HG03159 (cell line): ENCODE results near the gene REXO5.
"Not testable (repeated sequence)": the region's sequence is repeated elsewhere in the genome, so short reads cannot be mapped to it uniquely, and the experiment has no call there.

Experiments
- ATAC-seq: cut with Tn5 transposase; IDR thresholded peaks from one replicate; pipeline ENCODE4 v1.9.1; 2021; ENCODE audit warnings: mild to moderate bottlenecking, moderate library complexity; ENCODE audit not compliant: unreplicated experiment

REXO5 gene

DNA sequence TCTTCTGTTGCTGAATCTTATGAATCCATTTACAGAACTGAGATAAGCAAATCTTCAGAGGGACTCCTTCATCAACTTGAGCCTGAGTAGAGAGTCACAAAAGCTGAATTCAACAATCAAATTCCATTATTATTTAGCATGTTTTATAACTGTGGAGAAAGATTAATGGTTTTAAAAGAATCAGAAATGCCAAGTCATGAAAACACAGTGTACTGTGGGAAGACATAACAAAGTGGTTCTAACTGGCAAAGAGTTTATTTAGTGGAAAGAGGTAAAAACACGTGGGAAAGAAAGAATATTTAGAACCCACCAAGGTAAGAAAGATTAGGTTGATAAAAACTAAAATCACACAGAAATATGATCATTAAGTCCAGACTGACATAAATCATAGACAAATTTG, 5.0 kb upstream of the REXO5 start:
- no peak for ATAC-seq

DNA sequence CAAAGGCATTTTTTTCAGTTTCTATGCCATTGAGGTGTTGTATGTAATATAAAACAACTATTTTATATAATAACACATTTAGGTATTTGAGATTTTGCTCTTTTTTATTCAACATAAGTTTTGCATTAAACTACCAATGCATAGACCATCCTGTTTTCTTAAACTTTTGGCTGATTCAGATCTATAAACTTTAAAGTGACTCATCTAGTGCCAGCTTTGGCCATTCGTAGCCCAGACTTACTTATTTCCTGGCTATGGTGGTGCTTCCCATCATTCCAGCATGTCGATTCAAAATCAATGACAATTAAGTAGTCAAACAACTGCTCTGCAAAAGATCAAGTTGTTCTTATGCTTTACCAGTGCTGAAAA, 3.2 kb upstream of the REXO5 start:
- no peak for ATAC-seq

DNA sequence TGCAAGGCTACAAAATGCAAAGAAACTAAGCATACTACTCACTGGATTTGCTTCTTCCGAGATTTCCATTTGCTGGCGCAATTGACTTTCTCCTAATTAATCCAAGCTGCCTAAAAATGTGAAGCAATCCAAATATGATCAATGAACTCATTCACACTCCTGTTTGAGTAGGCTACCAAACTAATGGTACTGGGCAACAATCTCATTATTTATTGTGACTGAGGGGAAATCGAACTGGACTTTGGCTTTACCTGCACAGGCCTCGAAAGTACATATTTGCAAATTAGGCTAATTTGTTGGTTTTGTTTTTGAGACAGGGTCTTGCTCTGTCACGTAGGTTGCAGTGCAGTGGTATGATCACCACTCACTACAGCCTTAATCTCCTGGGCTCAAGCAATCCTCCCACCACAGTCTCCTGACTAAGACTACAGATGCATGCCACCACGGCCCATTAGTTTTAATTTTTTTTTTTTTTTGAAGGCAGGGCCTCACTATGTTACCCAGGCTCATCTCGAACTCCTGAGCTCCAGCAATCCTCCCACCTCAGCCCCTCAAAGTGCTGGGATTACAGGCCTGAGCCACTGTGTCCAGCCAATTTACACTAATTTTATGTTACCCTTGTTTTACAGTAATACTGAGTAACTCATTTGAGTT, 2.6 kb upstream of the REXO5 start:
- no peak for ATAC-seq

DNA sequence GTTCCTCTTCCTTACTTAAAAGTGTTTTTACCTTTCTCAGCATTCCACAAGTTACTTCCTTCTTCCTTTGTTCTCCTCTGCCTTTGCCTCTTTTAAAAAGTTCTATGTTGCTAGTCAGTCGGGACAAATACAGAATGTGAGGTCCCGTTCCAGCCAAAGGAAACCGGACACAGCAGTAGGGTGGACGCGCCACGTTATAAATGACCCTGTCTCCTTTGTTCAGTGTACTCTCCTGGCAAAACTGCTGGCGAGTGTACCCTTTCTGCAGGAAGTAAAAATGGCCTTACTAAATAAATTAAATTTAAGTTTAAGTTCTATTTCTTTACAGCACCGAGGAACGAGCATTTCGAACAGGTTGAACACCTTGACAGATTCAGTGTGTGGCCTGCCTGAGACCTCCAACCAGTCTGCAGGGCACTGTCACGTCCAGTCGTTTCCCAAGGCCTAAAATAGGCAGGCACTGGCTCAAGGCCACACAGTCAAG, 601 bp upstream of the REXO5 start:
- ATAC-seq = not testable (repeated sequence)

DNA sequence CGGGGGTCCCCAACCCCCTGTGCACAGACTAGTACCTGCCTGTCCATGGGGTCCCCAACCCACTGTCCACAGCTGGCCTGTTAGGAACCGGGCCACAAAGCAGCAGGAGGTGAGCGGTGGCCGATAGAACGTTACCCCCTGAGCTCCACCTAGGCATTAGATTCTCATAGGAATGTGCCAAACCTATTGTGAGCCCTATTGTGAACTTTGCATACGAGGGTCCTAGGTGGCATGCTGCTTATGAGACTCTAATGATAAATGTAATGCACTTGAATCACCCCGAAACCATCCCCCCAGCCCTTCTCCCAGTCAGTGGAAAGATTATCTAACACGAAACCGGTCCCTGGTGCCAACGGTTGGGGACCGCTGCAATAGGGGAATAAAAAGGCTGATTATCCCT, 1.5 kb downstream of the REXO5 start:
- ATAC-seq = no peak

DNA sequence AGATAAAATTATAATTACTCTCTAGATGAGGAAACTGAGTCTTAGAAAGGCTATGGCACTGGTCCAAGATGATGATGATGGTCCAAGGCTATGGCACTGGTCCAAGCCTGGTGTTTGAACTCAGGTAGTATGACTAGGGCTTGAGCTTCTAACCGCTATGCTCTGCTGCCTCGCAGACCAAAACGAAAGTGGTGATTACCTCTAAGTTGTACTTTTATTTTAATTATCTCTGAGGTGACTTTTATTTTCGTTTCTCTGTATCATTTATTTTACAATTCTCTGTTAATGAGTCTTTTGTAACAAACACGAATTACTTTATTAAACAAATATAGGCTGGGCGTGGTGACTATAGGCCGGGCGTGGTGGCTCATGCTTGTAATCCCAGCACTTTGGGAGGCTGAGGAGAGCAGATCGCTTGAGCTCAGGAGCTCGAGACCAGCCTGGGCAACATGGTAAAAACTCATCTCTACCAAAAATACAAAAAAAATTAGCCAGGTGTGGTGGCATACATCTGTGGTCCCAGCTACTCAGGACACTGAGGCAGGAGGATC, 5.6 kb downstream of the REXO5 start:
- ATAC-seq = no peak

DNA sequence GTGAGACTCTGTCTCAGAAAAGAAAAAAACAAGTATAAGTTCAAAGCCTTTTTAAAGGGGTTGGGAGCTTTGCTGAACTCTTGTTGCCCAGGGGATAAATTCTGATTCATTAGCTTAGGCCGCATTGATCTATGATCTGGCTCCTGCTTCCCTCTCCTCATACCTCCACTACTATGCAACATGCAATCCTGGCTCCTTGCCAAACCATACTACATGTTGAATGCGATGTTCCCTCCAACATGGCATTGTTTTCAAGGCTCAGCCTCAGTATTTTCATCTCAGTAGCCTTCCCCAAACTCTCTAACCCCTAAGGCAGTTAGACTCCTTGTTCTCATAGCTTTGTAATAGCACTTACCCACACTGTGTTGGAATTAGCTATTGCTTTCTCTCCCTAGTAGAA, 6.2 kb downstream of the REXO5 start:
- ATAC-seq = no peak

DNA sequence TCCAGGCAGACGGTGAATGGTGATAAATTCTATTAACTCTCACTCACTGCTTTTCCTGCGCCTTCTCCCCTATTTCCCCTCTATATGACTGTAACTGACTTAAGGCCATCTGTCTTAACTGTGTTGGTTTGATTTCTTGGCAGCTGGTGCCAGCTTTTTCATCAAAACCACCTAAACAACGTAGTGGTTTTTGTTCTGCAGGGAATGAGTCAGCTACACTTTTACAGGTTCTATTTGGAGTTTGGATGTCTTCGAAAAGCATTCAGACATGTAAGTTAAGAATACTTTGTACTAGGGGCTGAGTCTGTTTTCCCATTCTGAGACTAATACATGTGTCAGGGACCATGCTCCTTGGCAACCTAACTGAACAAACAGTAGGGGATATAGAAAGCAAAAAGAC, 8.5 kb downstream of the REXO5 start:
- no peak for ATAC-seq

DNA sequence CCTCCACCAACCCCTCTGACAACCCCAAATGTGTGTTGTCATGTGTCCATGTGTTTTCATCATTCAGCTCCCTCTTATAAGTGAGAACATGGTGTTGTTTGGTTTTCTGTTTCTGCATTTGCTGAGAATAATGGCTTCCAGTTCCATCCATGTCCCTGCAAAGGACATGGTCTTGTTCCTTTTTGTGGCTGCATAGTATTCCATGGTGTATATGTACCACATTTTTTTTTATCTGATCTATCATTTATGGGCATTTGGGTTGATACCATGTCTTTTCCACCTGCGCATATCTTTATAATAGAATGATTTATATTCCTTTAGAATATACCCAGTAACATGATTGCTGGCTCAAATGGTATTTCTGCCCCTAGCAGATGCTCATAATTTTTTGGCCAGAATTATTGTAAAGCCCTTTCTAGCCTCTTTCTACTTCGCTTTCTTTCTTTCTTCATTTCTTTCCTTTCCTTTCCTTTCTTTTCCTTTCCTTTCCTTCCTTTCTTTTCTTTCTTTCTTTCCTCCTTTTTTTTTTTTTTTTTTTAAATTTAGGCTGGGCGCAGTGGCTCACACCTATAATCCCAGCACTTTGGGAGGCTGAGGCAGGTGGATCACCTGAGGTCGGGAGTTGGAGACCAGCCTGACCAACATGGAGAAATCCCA, 12.7 kb downstream of the REXO5 start:
- ATAC-seq = no peak

DNA sequence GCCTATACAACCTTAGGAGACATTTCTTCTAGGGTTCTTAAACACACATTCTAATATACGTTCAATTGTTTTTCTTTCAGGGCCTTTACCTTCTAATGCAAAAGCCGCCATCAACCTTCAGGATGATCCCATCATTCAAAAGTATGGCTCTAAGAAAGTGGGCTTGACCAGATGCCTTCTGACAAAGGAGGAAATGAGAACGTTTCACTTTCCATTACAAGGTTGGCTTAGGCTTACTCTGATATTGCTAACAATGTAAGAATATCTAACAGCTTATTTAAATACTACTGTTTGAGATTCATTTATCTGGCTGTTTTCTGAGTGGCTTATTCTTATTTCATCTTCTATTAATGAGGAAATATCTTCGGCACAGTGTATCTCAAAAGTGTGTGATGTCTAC, 15.4 kb downstream of the REXO5 start:
- ATAC-seq = no peak

DNA sequence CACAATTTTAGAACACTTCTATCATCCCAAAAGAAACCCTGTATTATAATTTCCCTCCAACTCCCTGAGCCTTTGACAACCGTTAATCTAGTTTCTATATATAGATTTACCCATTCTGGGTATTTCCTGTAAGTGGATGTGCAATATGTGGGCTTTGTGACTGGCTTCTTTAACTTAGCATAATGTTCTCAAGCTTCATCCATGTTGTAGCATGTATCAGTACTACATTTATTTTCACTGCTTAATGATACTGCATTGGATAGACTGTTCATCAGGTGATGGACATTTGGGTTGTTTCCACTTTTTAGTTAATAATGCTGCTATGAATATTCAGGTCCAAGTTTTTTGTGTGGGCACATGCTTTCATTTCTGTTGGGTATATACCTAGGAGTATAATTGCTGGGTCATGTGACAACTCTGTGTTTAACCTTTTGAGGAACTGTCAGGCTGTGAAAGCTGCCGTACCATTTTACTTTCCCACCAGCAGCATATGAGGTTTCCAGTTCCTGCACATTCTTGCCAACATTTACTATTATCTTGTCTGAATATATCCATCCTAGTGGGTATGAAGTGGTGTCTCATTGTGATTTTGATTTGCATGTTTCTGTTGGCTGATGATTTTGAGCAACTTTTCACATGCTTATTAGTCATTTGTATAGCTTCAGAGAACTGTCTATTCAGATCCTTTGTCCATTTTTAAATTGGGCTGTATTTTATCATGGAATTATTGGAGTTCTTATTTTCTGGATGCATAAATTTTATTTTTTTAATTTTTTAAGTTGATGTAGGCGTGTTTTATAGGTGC, 16.4 kb downstream of the REXO5 start:
- ATAC-seq = no peak

DNA sequence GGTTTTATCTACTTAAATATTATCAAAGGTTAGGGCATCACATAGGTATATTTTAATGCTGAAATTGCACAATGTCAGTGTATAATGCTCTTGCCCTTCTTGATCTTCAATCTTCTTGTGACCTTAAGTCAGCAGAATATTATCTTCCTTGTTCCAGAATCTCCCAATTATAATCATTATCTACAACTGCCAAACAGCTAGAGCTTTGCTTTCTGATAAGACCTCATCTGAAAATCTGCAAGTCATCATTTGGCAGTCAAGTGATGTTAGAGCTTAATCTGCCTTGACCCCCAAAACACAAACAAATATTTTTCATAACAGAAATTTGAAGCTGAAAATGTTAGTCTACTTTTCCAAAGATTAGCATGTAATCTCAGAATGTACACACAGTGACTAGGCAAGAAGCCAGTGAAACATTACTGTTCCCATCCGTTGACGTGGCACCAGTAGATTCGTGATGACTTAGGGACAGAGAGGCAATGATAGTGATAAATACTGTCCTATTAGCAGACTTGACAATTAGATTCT, 19.8 kb downstream of the REXO5 start:
- ATAC-seq = no peak

DNA sequence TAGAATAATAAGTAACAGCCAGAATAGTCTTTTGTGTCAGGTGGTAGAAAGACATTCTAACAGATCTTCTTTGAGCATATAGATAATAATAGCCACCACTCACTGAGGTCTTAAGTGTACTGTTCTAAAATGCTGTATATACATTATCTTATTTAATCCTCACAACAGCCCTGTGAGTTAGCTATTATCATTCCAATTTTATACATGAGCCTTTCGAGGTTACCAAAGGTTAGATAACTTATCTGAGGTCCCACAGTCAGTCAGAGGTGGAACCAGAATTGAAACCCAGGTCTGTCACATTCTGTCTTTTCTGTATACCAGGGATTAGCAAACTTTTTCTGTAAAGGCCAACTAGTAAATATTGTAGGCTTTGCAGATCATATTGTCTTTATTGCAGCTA, 23.2 kb downstream of the REXO5 start:
- ATAC-seq = no peak

DNA sequence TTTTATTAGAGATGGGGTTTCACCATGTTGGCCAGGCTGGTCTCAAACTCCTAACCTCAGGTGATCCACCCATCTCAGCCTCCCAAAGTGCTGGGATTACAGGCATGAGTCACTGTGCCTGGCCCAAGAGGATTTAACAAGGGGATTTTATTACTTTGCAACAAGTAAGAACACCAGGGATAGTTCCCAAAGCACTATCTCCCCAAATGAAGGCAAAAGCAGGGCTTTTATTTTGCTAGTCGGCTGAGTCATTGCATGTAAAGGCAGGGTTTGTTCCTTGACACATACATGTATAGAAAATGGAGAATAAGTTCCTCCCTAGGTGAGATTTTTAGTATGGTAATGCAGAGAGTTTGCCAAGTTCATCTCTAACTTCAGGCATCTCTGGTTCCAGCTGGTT, 24.0 kb downstream of the REXO5 start:
- no peak for ATAC-seq

DNA sequence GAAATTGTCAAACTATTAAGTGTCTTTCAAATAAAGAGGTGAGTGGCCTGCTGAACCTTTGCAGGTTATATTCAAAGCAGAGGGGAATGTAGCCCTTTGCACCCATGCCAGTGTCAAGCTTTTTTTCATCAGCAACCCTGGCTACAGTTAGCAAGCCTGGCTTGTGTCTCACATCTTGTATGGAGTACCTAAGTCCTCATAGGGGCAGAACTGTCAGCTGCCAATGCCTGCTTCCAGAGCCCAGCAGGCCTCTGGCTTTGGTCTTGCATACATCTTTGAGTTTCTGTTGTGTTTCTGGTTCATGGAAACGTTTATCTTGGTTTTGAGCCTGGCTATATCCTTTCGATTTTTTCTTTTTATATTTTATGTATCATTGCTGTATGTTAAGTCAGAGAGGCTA, 26.8 kb downstream of the REXO5 start:
- no peak for ATAC-seq

DNA sequence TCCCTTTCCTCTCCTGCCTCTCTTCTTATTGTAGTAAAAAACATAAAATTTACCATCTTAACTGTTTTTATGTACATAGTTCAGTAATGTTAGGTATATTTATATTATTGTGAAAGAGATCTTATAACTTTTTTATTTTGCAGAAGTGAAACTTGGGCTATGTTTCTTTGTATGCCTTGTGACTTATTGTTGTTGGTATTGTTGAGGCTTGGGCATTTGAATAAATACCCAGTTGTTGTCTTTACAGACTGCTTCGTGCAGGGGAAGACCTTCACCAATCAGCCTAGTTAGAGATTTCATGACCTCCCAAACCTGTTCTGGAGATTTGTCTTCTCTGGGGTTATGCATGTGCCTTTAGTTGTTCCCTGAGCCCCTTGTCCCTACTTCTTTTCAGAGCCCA, 31.9 kb downstream of the REXO5 start:
- no peak for ATAC-seq

DNA sequence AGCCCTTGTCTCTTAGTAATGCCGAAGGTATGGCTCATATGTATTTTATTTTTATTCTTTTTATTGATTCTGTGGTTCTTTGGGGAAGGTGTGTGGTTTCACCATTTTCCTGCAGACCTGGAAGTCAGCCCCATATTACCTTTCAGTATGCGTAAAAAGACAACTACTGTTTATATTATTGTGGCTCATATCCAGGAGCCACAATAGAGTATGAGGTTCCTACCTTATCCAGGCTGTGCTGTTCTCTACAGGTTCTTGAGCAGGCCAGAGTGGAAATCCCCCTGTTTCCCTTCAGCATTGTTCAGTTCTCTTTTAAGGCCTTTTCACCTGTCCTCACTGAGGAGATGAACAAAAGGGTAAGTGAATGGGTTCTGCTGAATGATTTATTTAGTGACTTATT, 33.2 kb downstream of the REXO5 start:
- no peak for ATAC-seq

DNA sequence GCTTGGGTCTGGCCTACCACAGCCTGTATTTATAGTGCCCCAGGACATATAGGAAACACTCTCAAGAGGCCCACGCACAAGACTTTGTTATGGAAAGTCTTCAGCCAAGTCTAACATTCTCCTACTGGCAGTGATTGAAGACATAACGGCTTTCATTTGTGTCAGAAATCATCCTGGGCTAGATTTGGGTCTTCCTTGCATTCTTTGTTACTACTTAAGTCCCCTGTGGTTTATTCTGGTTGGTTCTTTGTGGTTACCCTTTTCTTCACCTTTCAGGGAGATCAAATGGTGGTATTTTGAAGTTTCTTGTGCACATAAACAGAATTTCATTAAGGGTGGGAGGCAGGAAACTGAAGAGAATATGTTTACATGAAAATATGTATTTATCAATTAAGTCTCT, 37.7 kb downstream of the REXO5 start:
- ATAC-seq = no peak

DNA sequence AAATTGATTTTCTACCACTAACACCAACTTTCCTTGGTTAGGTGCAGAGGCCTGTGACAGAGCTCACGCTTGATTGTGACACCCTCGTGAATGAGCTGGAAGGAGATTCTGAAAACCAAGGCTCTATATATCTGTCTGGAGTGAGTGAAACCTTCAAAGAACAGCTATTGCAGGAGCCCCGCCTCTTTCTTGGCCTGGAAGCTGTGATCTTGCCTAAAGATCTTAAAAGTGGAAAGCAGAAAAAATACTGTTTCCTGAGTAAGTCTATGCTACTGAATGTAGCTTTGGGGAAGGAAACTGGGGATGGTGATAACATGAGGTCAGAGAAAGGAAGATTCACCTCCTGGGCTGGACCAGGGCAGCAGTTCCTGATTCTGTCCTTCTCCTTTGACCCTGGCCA, 38.3 kb downstream of the REXO5 start:
- ATAC-seq = no peak

DNA sequence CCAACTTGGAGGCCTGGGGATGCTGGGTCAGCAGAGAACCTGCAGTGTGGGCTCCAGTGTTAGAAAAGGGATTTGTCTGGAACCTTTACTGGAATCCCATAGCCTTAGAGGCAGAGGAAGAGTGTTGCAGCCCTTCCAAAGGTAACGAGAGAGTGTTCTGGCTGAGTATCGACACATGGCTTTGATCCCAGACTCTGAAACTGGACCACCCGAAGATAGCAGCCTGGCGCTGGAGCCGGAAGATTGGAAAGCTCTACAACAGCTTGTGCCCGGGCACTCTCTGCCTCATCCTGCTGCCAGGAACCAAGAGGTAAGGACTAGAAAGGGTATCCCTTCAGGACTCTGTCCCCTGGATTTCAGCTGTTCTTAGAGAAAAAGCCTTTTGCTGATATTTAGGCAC, 39.7 kb downstream of the REXO5 start:
- no peak for ATAC-seq

DNA sequence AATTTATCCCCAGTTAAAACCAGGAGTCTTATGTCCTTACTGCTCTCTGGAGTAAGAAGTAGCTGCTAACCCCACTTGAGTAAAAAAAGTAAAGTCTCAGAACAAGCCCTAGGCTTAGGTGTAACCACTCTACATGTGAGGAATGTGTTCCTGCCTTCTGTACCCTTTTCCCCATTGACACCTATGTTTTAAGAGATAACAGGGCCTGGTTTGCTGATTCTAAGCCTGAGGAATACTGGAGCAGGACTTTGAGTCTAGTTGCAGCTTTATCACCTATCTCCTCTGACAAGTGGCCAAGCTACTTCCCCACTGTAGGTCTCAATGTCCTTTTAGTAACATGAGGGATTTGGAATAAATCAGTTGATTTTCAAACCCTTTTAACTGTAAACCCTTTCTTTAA, 40.2 kb downstream of the REXO5 start:
- ATAC-seq = no peak

DNA sequence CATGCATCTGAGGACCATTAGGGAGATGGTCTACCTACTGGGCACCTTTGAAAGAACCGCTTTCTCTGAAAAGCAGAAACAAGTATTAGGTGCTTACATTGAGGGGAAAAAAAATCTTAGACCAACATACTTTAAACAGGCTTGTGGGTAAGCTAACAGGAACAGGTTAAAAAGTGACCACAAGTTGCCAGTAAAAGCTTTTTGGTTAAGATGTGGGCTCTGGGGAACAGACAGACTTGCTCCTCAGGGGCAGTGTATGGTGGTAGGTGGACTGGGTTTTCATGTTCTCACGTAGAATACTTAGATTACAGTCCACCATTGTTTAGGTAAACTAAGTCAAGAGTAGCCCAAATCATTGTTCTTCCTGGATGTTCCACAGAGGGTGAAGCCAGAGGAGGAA, 41.2 kb downstream of the REXO5 start:
- ATAC-seq = no peak
